ENCODE results near the gene KLB. TPM values are rescaled to one million over a fixed set of nuclear protein-coding genes. Genes with fewer than 3 reads are reported as not detected.
"Not testable (repeated sequence)": the region's sequence is repeated elsewhere in the genome, so short reads cannot be mapped to it uniquely, and the experiment has no call there.

The KLB gene
- total RNA-seq, 1 donor from 2014 or later, result under 0.01 TPM

GRCh38 chr4:39426728-39427127, 20.0 kb downstream of the KLB start:
- DNase-seq (ENCODE audit: low read depth in 2 of 2), result no peak

GRCh38 chr4:39427520-39428114, 20.9 kb downstream of the KLB start:
- DNase-seq (ENCODE audit: low read depth in 2 of 2), result no peak

- no peak for DNase-seq (ENCODE audit: low read depth in 2 of 2)
These were observed 23.0 kb downstream of the KLB start for GRCh38 chr4:39429476-39430334.

- DNase-seq (ENCODE audit: low read depth in 2 of 2), result no peak
These were observed 27.3 kb downstream of the KLB start for GRCh38 chr4:39433878-39434492.

GRCh38 chr4:39435659-39436563, 29.2 kb downstream of the KLB start:
- DNase-seq (ENCODE audit: low read depth in 2 of 2), result peak in 1 of 2 donors; percentile 5

- DNase-seq (ENCODE audit: low read depth in 2 of 2), result no peak
These were observed 34.9 kb downstream of the KLB start for GRCh38 chr4:39441593-39441992.

GRCh38 chr4:39442998-39443397, 36.3 kb downstream of the KLB start:
- DNase-seq (ENCODE audit: low read depth in 2 of 2), result no peak

GRCh38 chr4:39446483-39446841, 39.7 kb downstream of the KLB start:
- DNase-seq (ENCODE audit: low read depth in 2 of 2), result no peak

- DNase-seq (ENCODE audit: low read depth in 2 of 2), result peak; percentile 30 to 77
These were observed 40.3 kb downstream of the KLB start for GRCh38 chr4:39446842-39447573.

GRCh38 chr4:39450618-39451017, 43.9 kb downstream of the KLB start:
- DNase-seq (ENCODE audit: low read depth in 2 of 2), result no peak

GRCh38 chr4:39451423-39452023, 44.8 kb downstream of the KLB start:
- DNase-seq (ENCODE audit: low read depth in 2 of 2), result no peak

- no peak for DNase-seq (ENCODE audit: low read depth in 2 of 2)
These were observed 45.6 kb downstream of the KLB start for GRCh38 chr4:39452153-39452859.

- no peak for DNase-seq (ENCODE audit: low read depth in 2 of 2)
These were observed 46.3 kb downstream of the KLB start for GRCh38 chr4:39452860-39453587.

- no peak for DNase-seq (ENCODE audit: low read depth in 2 of 2)
These were observed 47.0 kb downstream of the KLB start for GRCh38 chr4:39453738-39454137.

- DNase-seq (ENCODE audit: low read depth in 2 of 2), result no peak
These were observed 48.8 kb downstream of the KLB start for GRCh38 chr4:39455486-39455885.

- DNase-seq (ENCODE audit: low read depth in 2 of 2), result no peak
These were observed 50.4 kb downstream of the KLB start for GRCh38 chr4:39456946-39457763.

GRCh38 chr4:39458161-39458504, 51.4 kb downstream of the KLB start:
- not testable (repeated sequence) for DNase-seq (ENCODE audit: low read depth in 2 of 2)

GRCh38 chr4:39458505-39459300, 52.0 kb downstream of the KLB start, which contains the start of the genes LIAS and RPL9:
Gene LIAS, plus strand, starts transcription at chr4:39459056. Its CDS starts 62 bp downstream, at chr4:39459118.
Gene RPL9, minus strand, starts transcription at chr4:39458922. Its CDS starts 483 bp downstream, at chr4:39458439.
- DNase-seq (ENCODE audit: low read depth in 2 of 2), result peak; percentile 99 to 100
